AG04450 (cell line): ENCODE data around the gene WNT5B. TPM values are rescaled to one million over a fixed set of nuclear protein-coding genes. Genes with fewer than 3 reads are reported as not detected.

Experiments
- CTCF ChIA-PET: fragments of 300-600, 350-600 bp; formaldehyde crosslinking; extraction: SDS; loops from one replicate; lab custom pipeline; 2022; ENCODE audit warnings: antibody characterized with exemption, inconsistent platforms; lab: Charles Lee
- POLR2A ChIA-PET: fragments of 350-600 bp; formaldehyde crosslinking; extraction: SDS; loops from one replicate; lab custom pipeline; 2021; ENCODE audit warnings: antibody characterized with exemption, inconsistent platforms; lab: Yijun Ruan, JAX
- DNase-seq: peaks from one replicate; pipeline ENCODE4 v3.0.0-alpha.2; 2011; ENCODE audit warnings: low read depth, low spot score
- H3K27ac ChIP-seq: one replicate; pipeline ENCODE4 v1.5.1; 2012; ENCODE audit warnings: low read depth, low read length, control low read depth
- H3K27me3 ChIP-seq: one replicate; pipeline ENCODE4 v1.6.0; 2012; ENCODE audit warnings: low read length; ENCODE audit not compliant: control insufficient read depth, insufficient read depth
- H3K4me3 ChIP-seq: 2 replicates; pipeline ENCODE4 v1.5.1; 2011; ENCODE audit warnings: mild to moderate bottlenecking, low read depth, low read length, control low read depth
- H3K9me3 ChIP-seq: 2 replicates; pipeline ENCODE4 v1.5.1; 2012; ENCODE audit warnings: low read length; ENCODE audit not compliant: control insufficient read depth, insufficient read depth
- polyA plus RNA-seq: library from polyadenylated mRNA; depleted of rRNA; stranded (reverse); fragments of >200 nt; gene quantifications from 2 replicates; pipeline ENCODE4 v1.2.3, GENCODE V29; 2011
- TF ChIP-seq, protein P1 (sequence below): IDR thresholded peaks from 2 replicates; pipeline ENCODE4 v1.5.1; 2011; ENCODE audit warnings: low read depth, low read length, control low read depth, inconsistent platforms

The WNT5B gene
- polyA plus RNA-seq, 1 experiment: 22.2 TPM

GRCh38 chr12:1680804-1681492 is 51.9 kb downstream of the WNT5B start:
- no peak overlapping the region for H3K27ac ChIP-seq
- no peak overlapping the region for H3K4me3 ChIP-seq
- TF ChIP-seq, protein P1, sequence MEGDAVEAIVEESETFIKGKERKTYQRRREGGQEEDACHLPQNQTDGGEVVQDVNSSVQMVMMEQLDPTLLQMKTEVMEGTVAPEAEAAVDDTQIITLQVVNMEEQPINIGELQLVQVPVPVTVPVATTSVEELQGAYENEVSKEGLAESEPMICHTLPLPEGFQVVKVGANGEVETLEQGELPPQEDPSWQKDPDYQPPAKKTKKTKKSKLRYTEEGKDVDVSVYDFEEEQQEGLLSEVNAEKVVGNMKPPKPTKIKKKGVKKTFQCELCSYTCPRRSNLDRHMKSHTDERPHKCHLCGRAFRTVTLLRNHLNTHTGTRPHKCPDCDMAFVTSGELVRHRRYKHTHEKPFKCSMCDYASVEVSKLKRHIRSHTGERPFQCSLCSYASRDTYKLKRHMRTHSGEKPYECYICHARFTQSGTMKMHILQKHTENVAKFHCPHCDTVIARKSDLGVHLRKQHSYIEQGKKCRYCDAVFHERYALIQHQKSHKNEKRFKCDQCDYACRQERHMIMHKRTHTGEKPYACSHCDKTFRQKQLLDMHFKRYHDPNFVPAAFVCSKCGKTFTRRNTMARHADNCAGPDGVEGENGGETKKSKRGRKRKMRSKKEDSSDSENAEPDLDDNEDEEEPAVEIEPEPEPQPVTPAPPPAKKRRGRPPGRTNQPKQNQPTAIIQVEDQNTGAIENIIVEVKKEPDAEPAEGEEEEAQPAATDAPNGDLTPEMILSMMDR: no peak
- CTCF ChIA-PET: interaction anchor here (0.6 to 1.6 kb wide), 4 partner anchors 28 to 649 kb away, joined by 4 to 14 read pairs (median 4); no protein-coding TSS in a partner anchor
- H3K27me3 ChIP-seq: no peaks in the 10 kb centered on the region
- no peak for DNase-seq
- H3K9me3 ChIP-seq: no peaks in the 10 kb centered on the region
- POLR2A ChIA-PET: interaction anchor here (0.7 kb wide), 1 partner anchor 15 kb away, joined by 3 read pairs; no protein-coding TSS in a partner anchor

DNA sequence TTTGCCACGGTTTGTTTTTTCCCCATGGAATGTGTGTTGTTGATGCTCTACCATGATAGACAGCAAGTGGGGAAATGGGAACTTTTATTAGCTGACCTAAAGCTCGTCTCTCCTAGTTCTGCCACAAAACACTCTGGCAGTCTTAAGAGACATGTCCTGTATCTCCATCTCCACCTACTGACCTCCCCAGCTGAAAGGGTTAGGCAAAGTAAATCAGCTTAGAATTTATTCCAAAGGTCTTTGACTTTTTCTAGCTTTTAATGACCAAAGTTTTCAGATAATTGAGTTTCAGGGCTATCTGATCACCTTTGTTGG is 52.4 kb downstream of the WNT5B start:
- no peak overlapping the region for H3K27ac ChIP-seq
- H3K27me3 ChIP-seq: no peaks in the 10 kb centered on the region
- no peak overlapping the region for H3K4me3 ChIP-seq
- TF ChIP-seq, protein P1: no peak
- ChIA-PET POLR2A (interaction anchor here (0.7 kb wide), 1 partner anchor 15 kb away, joined by 3 read pairs; no protein-coding TSS in a partner anchor), CTCF (interaction anchor here (1.0 to 1.6 kb wide), 2 partner anchors 28 to 259 kb away, joined by 4 to 14 read pairs; no protein-coding TSS in a partner anchor)
- DNase-seq: no peak
- H3K9me3 ChIP-seq: no peaks in the 10 kb centered on the region

- DNase-seq: no peak
- CTCF ChIA-PET: interaction anchor here (0.9 to 1.9 kb wide), 4 partner anchors 54 to 570 kb away, joined by 3 to 6 read pairs (median 4); no protein-coding TSS in a partner anchor
Measured at GRCh38 chr12:1688086-1688710, 59.2 kb downstream of the WNT5B start.

GRCh38 chr12:1690578-1691122 is 61.6 kb downstream of the WNT5B start, which contains the start of gene ADIPOR2:
Gene ADIPOR2, plus strand, starts transcription at chr12:1691070. Its CDS starts 63,274 bp downstream, at chr12:1754344.
- H3K27ac ChIP-seq: peak within 1 kb of the TSS; percentile 87
- H3K27me3 ChIP-seq: peaks cover 3% of the 10 kb centered on the region
- TF ChIP-seq, protein P1: no peak
- peak within 1 kb of the TSS; percentile 86 for H3K4me3 ChIP-seq
- ChIA-PET POLR2A (interaction anchor here (1.5 kb wide), 3 partner anchors 29 to 100 kb away, joined by 3 to 11 read pairs (median 5); no protein-coding TSS in a partner anchor), CTCF (interaction anchor here (0.6 to 1.3 kb wide), 4 partner anchors 37 to 249 kb away, joined by 3 read pairs; no protein-coding TSS in a partner anchor)
- no peaks in the 10 kb centered on the region; the same call in 1 of the 2 replicates for H3K9me3 ChIP-seq
- DNase-seq: peak; percentile 93

More at GRCh38 chr12:1688086-1688710, 59.2 kb downstream of the WNT5B start:
- H3K27me3 ChIP-seq: peaks cover 3% of the 10 kb centered on the region
- H3K9me3 ChIP-seq: no peaks in the 10 kb centered on the region; the same call in 1 of the 2 replicates
- no peak overlapping the region for H3K27ac ChIP-seq
- no peak overlapping the region for H3K4me3 ChIP-seq
- POLR2A ChIA-PET: interaction anchor here (0.6 kb wide), 1 partner anchor 226 kb away, joined by 4 read pairs; no protein-coding TSS in a partner anchor
- TF ChIP-seq, protein P1: no peak
